Measurements from ENCODE around the gene STK10. TPM values are rescaled to one million over a fixed set of nuclear protein-coding genes. Genes with fewer than 3 reads are reported as not detected.

Gene STK10
- total and polyA plus RNA-seq, 2 donors (not counting 1 experiment from before 2014, with no cell fraction given): 97.9 to 253 TPM

DNA sequence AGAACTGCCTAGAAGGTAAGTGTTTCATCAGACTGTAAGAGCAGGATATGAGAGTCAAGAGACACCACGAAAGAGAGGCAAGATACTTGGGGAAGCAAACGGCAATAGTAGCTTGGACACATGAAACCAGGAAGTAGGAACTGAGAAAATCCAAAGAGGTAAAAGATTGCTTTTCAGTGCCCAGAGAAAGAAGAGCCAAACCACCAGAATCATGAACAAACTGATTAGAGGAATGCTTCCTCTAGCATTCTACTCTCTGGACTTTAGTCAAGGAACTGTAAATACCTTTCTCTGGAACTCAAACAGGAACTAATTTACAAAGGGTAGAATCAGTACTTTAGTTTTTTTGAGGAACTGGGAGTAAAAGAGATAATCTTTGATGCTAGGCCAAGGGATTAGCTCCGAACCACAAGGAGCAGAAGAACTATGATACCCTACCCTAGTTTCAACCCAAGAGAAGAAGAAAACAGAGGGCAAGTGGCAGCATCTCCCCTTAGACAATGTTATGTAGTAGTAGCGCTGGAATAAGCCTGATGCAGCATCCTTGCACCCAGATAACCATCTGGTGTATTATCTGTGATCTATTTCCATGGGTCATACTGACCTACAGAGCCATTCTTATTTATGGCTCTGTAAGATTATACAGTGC lies 47.2 kb upstream of the STK10 start:
- Mint-ChIP-seq H3K9me3 (ENCODE audit: insufficient read depth) (no peaks in the 10 kb centered on the region), H3K27me3 (no peaks in the 10 kb centered on the region), H3K4me1 (peaks cover 17% of the 10 kb centered on the region), H3K4me3 (no peak overlapping the region), H3K27ac (no peak overlapping the region)
- no peak for ATAC-seq (ENCODE audit: low read depth)
- no peak overlapping the region for H3K4me3 ChIP-seq (ENCODE audit: control extremely low read depth in 1 of 5, extremely low read depth in 1 of 5, insufficient read depth in 1 of 5, low read depth in 2 of 5, low read length in 4 of 5)
- CTCF ChIA-PET: no interaction called here
- peaks cover 0 to 7% of the 10 kb centered on the region in 2 donors for H3K4me1 ChIP-seq (ENCODE audit: control insufficient read depth in 2 of 2, insufficient read depth in 2 of 2, low read length in 2 of 2)
- H3K27ac ChIP-seq (ENCODE audit: low read length in 2 of 2): peak overlapping the region in 1 of 2 donors; percentile 3
- peak overlapping the region; percentile 12 for H3K9ac ChIP-seq (ENCODE audit: low read length)
- POLR2A ChIA-PET: no interaction called here
- TF ChIP-seq, protein P1, sequence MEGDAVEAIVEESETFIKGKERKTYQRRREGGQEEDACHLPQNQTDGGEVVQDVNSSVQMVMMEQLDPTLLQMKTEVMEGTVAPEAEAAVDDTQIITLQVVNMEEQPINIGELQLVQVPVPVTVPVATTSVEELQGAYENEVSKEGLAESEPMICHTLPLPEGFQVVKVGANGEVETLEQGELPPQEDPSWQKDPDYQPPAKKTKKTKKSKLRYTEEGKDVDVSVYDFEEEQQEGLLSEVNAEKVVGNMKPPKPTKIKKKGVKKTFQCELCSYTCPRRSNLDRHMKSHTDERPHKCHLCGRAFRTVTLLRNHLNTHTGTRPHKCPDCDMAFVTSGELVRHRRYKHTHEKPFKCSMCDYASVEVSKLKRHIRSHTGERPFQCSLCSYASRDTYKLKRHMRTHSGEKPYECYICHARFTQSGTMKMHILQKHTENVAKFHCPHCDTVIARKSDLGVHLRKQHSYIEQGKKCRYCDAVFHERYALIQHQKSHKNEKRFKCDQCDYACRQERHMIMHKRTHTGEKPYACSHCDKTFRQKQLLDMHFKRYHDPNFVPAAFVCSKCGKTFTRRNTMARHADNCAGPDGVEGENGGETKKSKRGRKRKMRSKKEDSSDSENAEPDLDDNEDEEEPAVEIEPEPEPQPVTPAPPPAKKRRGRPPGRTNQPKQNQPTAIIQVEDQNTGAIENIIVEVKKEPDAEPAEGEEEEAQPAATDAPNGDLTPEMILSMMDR (IDR thresholded peaks at IDR 0.05): no peak
- TF ChIP-seq EZH2 (IDR thresholded peaks at IDR 0.05; ENCODE audit: borderline replicate concordance, insufficient read depth, low read depth, low read length, poor library complexity, severe bottlenecking): no peak
- intact Hi-C loops (cut with micrococcal nuclease): no loop called here
- no peaks in the 10 kb centered on the region for H3K27me3 ChIP-seq (replicated peaks in 1 of 4; ENCODE audit: control extremely low read depth in 1 of 4, control insufficient read depth in 3 of 4, insufficient read depth in 4 of 4, low read length in 3 of 4)
- H2AFZ ChIP-seq (ENCODE audit: insufficient read depth, low read depth, low read length, poor library complexity, severe bottlenecking): no peak overlapping the region
- peaks cover 4% of the 10 kb centered on the region for H3K79me2 ChIP-seq (ENCODE audit: control insufficient read depth, insufficient read depth, low read length)
- 35% methylated on average over 2 of the region's 4 CpGs for WGBS (ENCODE audit: insufficient coverage)
- peaks cover 6% of the 10 kb centered on the region for H4K20me1 ChIP-seq (ENCODE audit: control insufficient read depth, insufficient read depth, low read length, poor library complexity, severe bottlenecking)
- no peaks in the 10 kb centered on the region for H3K9me3 ChIP-seq (ENCODE audit: control extremely low read depth in 1 of 3, control insufficient read depth in 2 of 3, insufficient read depth in 1 of 3, low read length in 2 of 3)
- peaks cover 0 to 15% of the 10 kb centered on the region in 2 experiments for H3K36me3 ChIP-seq (replicated peaks in 1 of 2; ENCODE audit: control extremely low read depth in 1 of 2, control insufficient read depth in 1 of 2, extremely low read depth in 1 of 2, insufficient read depth in 2 of 2, low read length in 1 of 2)
- peak overlapping the region; percentile 8 for H3K4me2 ChIP-seq (replicated peaks; ENCODE audit: low read depth, low read length, poor library complexity, severe bottlenecking)
- peak; percentile 5 for DNase-seq

DNA sequence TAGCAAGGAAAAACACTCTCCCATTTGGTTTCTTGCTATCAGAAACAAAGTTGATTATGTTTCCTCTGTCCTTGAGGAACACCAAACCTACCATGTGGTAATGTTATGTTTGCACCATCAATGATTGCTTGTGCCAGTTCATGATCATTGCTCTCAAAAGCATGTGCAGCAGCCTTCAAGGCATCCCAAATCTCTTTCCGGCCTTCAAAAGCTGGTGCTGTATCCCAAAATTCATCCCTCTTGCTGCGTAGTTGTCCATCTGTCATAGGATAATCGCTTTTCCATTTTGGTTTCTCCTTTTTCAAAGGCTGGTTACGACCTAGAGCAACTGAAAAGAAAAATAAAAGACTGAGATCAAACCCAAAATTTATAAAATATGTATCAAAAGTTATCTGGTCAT lies 46.0 kb upstream of the STK10 start:
- TF ChIP-seq, protein P1 (IDR thresholded peaks at IDR 0.05): no peak
- no peak for TF ChIP-seq EZH2 (IDR thresholded peaks at IDR 0.05; ENCODE audit: borderline replicate concordance, insufficient read depth, low read depth, low read length, poor library complexity, severe bottlenecking)
- WGBS (ENCODE audit: insufficient coverage): 100% methylated on average over 1 of the region's 4 CpGs
- no peak overlapping the region for H3K27ac ChIP-seq (ENCODE audit: low read length in 2 of 2)
- H4K20me1 ChIP-seq (ENCODE audit: control insufficient read depth, insufficient read depth, low read length, poor library complexity, severe bottlenecking): peaks cover 6% of the 10 kb centered on the region
- Mint-ChIP-seq H3K9me3 (ENCODE audit: insufficient read depth) (no peaks in the 10 kb centered on the region), H3K4me3 (no peak overlapping the region), H3K27ac (no peak overlapping the region), H3K4me1 (peaks cover 17% of the 10 kb centered on the region), H3K27me3 (no peaks in the 10 kb centered on the region)
- POLR2A ChIA-PET: no interaction called here
- no peak overlapping the region for H3K9ac ChIP-seq (ENCODE audit: low read length)
- H3K9me3 ChIP-seq (ENCODE audit: control extremely low read depth in 1 of 3, control insufficient read depth in 2 of 3, insufficient read depth in 1 of 3, low read length in 2 of 3): no peaks in the 10 kb centered on the region
- no peak overlapping the region for H3K4me2 ChIP-seq (replicated peaks; ENCODE audit: low read depth, low read length, poor library complexity, severe bottlenecking)
- no peaks in the 10 kb centered on the region for H3K27me3 ChIP-seq (replicated peaks in 1 of 4; ENCODE audit: control extremely low read depth in 1 of 4, control insufficient read depth in 3 of 4, insufficient read depth in 4 of 4, low read length in 3 of 4)
- no peak for ATAC-seq (ENCODE audit: low read depth)
- CTCF ChIA-PET: no interaction called here
- H3K4me3 ChIP-seq (ENCODE audit: control extremely low read depth in 1 of 5, extremely low read depth in 1 of 5, insufficient read depth in 1 of 5, low read depth in 2 of 5, low read length in 4 of 5): no peak overlapping the region
- intact Hi-C loops (cut with micrococcal nuclease): no loop called here
- H3K36me3 ChIP-seq (replicated peaks in 1 of 2; ENCODE audit: control extremely low read depth in 1 of 2, control insufficient read depth in 1 of 2, extremely low read depth in 1 of 2, insufficient read depth in 2 of 2, low read length in 1 of 2): peaks cover 0 to 15% of the 10 kb centered on the region in 2 experiments
- DNase-seq: no peak
- peaks cover 2% of the 10 kb centered on the region for H3K79me2 ChIP-seq (ENCODE audit: control insufficient read depth, insufficient read depth, low read length)
- H3K4me1 ChIP-seq (ENCODE audit: control insufficient read depth in 2 of 2, insufficient read depth in 2 of 2, low read length in 2 of 2): peaks cover 0 to 7% of the 10 kb centered on the region in 2 donors
- no peak overlapping the region for H2AFZ ChIP-seq (ENCODE audit: insufficient read depth, low read depth, low read length, poor library complexity, severe bottlenecking)
